GM06990 (cell line): ENCODE measurements around the gene NUP85.
"Not testable (repeated sequence)": the region's sequence is repeated elsewhere in the genome, so short reads cannot be mapped to it uniquely, and the experiment has no call there.

ENCODE experiments used
- DNase-seq: peaks from one replicate; pipeline ENCODE4 v3.0.0-alpha.2; 2011; ENCODE audit not compliant: insufficient read length; ENCODE audit errors: extremely low read depth
- H3K27me3 ChIP-seq: replicated peaks from 2 replicates; pipeline ENCODE4 v1.6.0; 2011; ENCODE audit warnings: low read length; ENCODE audit not compliant: control insufficient read depth, insufficient read depth
- H3K36me3 ChIP-seq: 2 replicates; pipeline ENCODE4 v1.5.1; 2011; ENCODE audit warnings: low read length; ENCODE audit not compliant: control insufficient read depth, insufficient read depth
- H3K4me3 ChIP-seq: replicated peaks from 2 replicates; pipeline ENCODE4 v1.5.1; 2011; ENCODE audit warnings: low read depth, mild to moderate bottlenecking, control low read depth, low read length
- TF ChIP-seq, protein P1 (sequence below): IDR thresholded peaks from 2 replicates; pipeline ENCODE4 v1.5.1; 2011; ENCODE audit warnings: low read length, control low read depth, mild to moderate bottlenecking, inconsistent platforms; ENCODE audit not compliant: insufficient read depth, poor library complexity, severe bottlenecking

NUP85 gene, protein sequence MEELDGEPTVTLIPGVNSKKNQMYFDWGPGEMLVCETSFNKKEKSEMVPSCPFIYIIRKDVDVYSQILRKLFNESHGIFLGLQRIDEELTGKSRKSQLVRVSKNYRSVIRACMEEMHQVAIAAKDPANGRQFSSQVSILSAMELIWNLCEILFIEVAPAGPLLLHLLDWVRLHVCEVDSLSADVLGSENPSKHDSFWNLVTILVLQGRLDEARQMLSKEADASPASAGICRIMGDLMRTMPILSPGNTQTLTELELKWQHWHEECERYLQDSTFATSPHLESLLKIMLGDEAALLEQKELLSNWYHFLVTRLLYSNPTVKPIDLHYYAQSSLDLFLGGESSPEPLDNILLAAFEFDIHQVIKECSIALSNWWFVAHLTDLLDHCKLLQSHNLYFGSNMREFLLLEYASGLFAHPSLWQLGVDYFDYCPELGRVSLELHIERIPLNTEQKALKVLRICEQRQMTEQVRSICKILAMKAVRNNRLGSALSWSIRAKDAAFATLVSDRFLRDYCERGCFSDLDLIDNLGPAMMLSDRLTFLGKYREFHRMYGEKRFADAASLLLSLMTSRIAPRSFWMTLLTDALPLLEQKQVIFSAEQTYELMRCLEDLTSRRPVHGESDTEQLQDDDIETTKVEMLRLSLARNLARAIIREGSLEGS

DNA sequence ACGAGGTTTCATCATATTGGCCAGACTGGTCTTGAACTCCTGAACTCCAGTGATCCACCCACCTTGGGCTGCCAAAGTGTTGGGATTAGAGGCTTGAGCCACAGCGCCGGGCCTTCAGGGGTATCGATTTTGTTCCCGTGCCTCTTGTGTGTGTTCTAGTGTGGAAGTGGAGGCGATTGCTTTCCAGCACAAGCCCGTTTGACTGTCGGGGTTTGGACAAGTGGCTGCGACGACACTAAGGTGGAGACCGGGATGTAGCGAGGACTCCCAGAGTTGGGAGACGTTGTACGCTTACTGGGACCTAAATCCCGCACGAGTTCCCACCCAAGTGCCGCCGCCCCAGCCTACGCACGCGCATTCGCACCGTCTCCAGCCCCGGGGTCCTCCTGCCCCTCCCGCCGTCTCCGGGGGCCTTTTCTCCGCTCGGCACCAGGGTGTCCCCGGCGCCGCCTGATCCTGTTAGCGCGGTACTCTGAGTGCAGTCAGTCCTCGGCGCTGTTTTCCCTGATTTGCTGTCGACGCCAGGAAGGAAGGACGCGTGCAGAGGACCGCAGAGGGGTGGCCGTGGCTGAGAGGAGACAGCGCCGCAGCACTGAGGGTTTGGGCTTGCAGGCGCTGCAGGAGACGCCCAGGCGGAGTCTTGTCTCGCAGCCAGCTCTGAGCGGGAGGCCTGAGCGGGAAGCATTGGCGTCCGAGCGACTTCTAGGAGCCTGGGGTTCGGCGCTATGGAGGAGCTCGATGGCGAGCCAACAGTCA is at the start of gene NUP85:
NUP85 (plus strand) TSS at position 643 of the 756 bp plus-strand sequence; CDS start at position 726, 83 bp downstream.
- peak; percentile 95 for DNase-seq
- TF ChIP-seq, protein P1, sequence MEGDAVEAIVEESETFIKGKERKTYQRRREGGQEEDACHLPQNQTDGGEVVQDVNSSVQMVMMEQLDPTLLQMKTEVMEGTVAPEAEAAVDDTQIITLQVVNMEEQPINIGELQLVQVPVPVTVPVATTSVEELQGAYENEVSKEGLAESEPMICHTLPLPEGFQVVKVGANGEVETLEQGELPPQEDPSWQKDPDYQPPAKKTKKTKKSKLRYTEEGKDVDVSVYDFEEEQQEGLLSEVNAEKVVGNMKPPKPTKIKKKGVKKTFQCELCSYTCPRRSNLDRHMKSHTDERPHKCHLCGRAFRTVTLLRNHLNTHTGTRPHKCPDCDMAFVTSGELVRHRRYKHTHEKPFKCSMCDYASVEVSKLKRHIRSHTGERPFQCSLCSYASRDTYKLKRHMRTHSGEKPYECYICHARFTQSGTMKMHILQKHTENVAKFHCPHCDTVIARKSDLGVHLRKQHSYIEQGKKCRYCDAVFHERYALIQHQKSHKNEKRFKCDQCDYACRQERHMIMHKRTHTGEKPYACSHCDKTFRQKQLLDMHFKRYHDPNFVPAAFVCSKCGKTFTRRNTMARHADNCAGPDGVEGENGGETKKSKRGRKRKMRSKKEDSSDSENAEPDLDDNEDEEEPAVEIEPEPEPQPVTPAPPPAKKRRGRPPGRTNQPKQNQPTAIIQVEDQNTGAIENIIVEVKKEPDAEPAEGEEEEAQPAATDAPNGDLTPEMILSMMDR, result peak; percentile 3
- Histone ChIP-seq H3K27me3 (no peaks in the 10 kb centered on the region), H3K36me3 (peaks cover 3% of the 10 kb centered on the region; the same call in 1 of the 2 replicates), H3K4me3 (peak within 1 kb of the TSS; percentile 99)

DNA sequence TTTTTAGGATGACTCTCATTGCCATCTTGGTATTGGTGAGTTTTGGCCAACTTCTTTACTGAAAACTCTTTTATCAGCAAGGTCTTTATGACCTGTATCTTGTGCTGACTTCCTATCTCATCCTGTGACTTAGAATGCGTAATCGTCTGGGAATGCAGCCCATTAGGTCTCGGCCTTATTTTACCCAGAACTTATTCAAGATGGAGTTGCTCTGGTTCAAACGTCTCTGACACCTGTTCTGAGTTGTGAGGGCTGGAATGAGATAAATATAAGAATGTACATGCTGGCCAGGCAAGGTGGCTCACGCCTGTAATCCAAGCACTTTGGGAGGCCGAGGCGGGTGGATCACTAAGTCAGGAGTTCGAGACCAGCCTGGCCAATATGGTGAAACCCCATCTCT is 47.0 kb upstream of the NUP85 start:
- H3K27me3 ChIP-seq, H3K36me3 ChIP-seq, DNase-seq, H3K4me3 ChIP-seq: not testable (repeated sequence)

DNA sequence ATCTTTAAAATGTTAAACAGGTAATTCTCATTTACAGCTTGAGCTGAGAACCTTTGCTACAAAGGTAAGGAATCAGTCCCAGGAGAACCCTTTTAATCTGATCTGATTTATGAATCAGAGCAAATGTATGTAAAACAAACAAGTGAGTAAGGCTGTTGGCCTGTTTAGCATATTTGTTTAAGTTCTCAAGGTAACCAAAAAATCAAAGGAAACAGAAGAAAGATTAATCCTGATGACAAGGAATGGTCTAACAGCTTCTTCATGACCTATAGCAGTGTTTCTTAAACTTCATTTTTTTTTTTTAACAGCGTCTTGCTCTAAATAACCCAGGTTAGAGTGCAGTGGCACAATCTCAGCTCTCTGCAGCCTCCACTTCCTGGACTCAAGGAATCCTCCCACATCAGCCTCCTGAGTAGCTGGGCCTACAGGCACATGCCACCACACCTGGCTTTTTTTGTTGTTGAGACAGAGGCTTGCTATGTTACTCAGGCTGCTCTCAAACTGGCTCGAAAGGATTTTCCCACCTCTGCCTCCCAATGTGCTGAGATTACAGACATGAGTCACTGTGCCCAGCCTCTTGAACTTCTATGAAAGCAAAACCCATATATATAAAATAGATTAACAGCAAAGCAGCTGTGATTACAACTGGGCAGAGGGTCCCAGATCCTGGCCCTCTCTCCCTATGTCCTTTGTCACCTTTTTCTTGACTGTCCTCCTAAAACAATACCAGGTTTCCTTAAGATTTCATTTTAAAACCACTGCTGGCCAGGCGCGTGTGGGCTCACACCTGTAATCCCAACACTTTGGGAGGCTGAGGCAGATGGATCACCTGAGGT is 46.1 kb upstream of the NUP85 start:
- TF ChIP-seq, protein P1, result no peak
- no peak for DNase-seq
- no peaks in the 10 kb centered on the region for H3K27me3 ChIP-seq
- no peak overlapping the region for H3K4me3 ChIP-seq
- H3K36me3 ChIP-seq, result no peaks in the 10 kb centered on the region; the same call in 1 of the 2 replicates

DNA sequence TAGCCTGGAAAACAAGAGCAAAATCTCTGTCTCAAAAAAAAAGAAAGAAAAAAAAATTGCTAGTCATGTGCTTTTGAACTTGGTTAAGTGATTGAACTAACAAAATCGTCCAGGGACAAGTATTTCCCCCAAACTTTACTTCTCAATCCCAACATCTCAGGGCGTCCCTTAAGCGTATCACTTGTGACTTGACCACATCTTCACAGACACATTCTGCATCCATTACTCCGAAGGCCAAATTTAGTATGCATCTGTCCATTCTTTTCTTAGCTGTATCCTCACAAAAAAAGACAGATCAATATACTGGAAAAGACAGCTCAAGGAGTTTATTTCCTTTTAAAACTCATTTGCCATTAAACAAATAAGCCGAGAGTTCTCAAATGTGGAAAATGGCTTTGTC is 45.3 kb upstream of the NUP85 start:
- no peaks in the 10 kb centered on the region for H3K27me3 ChIP-seq
- TF ChIP-seq, protein P1, result no peak
- H3K36me3 ChIP-seq, result no peaks in the 10 kb centered on the region; the same call in 1 of the 2 replicates
- no peak for DNase-seq
- H3K4me3 ChIP-seq, result no peak overlapping the region

DNA sequence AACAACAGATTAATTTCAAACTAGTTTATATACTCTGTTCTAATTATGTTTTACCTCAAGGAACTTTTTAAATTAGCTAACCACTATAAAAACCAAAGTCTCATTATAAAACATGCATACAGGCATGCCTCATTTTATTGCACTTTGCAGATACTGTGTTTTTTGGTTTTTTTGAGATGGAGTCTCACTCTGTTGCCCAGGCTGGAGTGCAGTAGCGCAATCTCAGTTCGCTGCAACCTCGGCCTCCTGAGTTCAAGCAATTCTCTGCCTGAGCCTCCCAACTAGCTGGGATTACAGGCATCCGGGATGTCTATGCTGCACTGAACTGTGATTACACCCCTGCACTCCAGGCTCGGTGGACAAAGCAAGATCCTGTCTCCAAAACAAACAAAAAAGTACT is 42.4 kb upstream of the NUP85 start:
- no peak for DNase-seq
- no peaks in the 10 kb centered on the region; the same call in 1 of the 2 replicates for H3K36me3 ChIP-seq
- TF ChIP-seq, protein P1, result no peak
- H3K4me3 ChIP-seq, result no peak overlapping the region
- H3K27me3 ChIP-seq, result no peaks in the 10 kb centered on the region

DNA sequence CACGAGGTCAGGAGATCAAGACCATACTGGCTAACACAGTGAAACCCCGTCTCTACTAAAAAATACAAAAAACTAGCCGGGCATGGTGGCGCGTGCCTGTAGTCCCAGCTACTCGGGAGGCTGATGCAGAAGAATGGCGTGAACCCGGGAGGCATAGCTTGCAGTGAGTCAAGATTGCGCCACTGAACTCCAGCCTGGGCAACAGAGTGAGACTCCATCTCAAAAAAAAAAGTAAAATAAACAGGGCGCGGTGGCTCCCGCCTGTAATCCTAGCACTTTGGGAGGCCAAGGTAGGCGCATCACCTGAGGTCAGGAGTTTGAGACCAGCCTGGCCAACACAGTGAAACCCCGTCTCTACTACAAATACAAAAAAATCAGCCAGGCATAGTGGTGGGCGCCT is 40.9 kb upstream of the NUP85 start:
- not testable (repeated sequence) for H3K4me3 ChIP-seq, DNase-seq, H3K27me3 ChIP-seq, H3K36me3 ChIP-seq
